Endothelial cell of umbilical vein (primary cell): ENCODE measurements around the gene CEMIP. TPM values are rescaled to one million over a fixed set of nuclear protein-coding genes. Genes with fewer than 3 reads are reported as not detected.

Experiments
- BruUV-seq: library from RNA; stranded (reverse); fragments of 400-500 nt; replicated peaks from 2 replicates; lab custom pipeline; 2021; lab: Mats Ljungman, UMichigan
- CTCF ChIA-PET: fragments of 300-600, 350-600 bp; sonication (Branson Sonifier 250); formaldehyde crosslinking; loops from one replicate; lab custom pipeline; 2021; ENCODE audit warnings: antibody characterized with exemption, inconsistent platforms; lab: Charles Lee
- POLR2A ChIA-PET: fragments of 300-600, 350-600 bp; sonication (Branson Sonifier 250); formaldehyde crosslinking; loops from one replicate; lab custom pipeline; 2021; ENCODE audit warnings: antibody characterized with exemption, inconsistent platforms; lab: Charles Lee
- DNase-seq: peaks from one replicate; pipeline ENCODE4 v3.0.0-alpha.2; 2011; ENCODE audit warnings: low read depth, low spot score
- FAIRE-seq: peaks from 2 replicates; lab custom pipeline; 2011; peaks lifted over from hg19 to GRCh38; lab: Jason Lieb, UNC
- H2AFZ ChIP-seq: 2 replicates; pipeline ENCODE4 v1.6.0; 2012; ENCODE audit warnings: low read depth, low read length, control low read depth, inconsistent platforms
- H3K27ac ChIP-seq: 2 replicates; pipeline ENCODE4 v1.5.1; 2011; ENCODE audit warnings: low read depth, mild to moderate bottlenecking, control low read depth, low read length, moderate library complexity; ENCODE audit not compliant: insufficient read depth
- H3K27me3 ChIP-seq, 2 experiments: 2 replicates each; pipeline versions ENCODE4 v1.6.0 to v1.6.1; 2011; ENCODE audit warnings: low read length in 2 of 2, mixed read lengths in 1 of 2; ENCODE audit not compliant: control insufficient read depth in 2 of 2, insufficient read depth in 2 of 2
- H3K36me3 ChIP-seq, 2 experiments: 2 replicates in 1 of 2; 3 replicates in 1 of 2; pipeline ENCODE4 v1.5.1; 2011; ENCODE audit warnings: low read length in 2 of 2, mild to moderate bottlenecking in 1 of 2, moderate library complexity in 1 of 2; ENCODE audit not compliant: control insufficient read depth in 2 of 2, insufficient read depth in 2 of 2; ENCODE audit errors: extremely low read depth in 1 of 2
- H3K4me1 ChIP-seq: 3 replicates; pipeline ENCODE4 v1.5.1; 2011; ENCODE audit warnings: mild to moderate bottlenecking, low read length; ENCODE audit not compliant: control insufficient read depth, insufficient read depth; ENCODE audit errors: extremely low read depth
- H3K4me2 ChIP-seq: 2 replicates; pipeline ENCODE4 v1.6.1; 2011; ENCODE audit warnings: low read length, control low read depth, mixed read lengths; ENCODE audit not compliant: insufficient read depth
- H3K4me3 ChIP-seq, 3 experiments: fragments of 200-600 bp in 1 of 3; sonication (generic), shearing (Covaris generic) in 1 of 3; replicated peaks in 1 of 3; 2 replicates each; pipeline ENCODE4 v1.5.1; 2011 to 2016; ENCODE audit warnings: control low read depth in 3 of 3, low read length in 3 of 3, mild to moderate bottlenecking in 2 of 3, inconsistent platforms in 1 of 3, low read depth in 1 of 3, moderate library complexity in 1 of 3; ENCODE audit not compliant: insufficient read depth in 1 of 3
- H3K79me2 ChIP-seq: 2 replicates; pipeline ENCODE4 v1.6.0; 2012; ENCODE audit warnings: low read length, inconsistent platforms; ENCODE audit not compliant: control insufficient read depth, insufficient read depth
- H3K9ac ChIP-seq: replicated peaks from 2 replicates; pipeline ENCODE3; 2011; ENCODE audit warnings: low read length, control low read depth; ENCODE audit not compliant: insufficient read depth; ENCODE audit errors: extremely low read depth
- H3K9me1 ChIP-seq: replicated peaks from 3 replicates; pipeline ENCODE4 v1.6.0; 2011; ENCODE audit warnings: mild to moderate bottlenecking, low read length; ENCODE audit not compliant: control insufficient read depth, insufficient read depth; ENCODE audit errors: extremely low read depth
- H3K9me3 ChIP-seq: replicated peaks from 2 replicates; pipeline ENCODE4 v1.5.1; 2012; ENCODE audit warnings: low read length, inconsistent platforms; ENCODE audit not compliant: control insufficient read depth, insufficient read depth
- H4K20me1 ChIP-seq: replicated peaks from 2 replicates; pipeline ENCODE3; 2011; ENCODE audit warnings: mild to moderate bottlenecking, low read length; ENCODE audit not compliant: control insufficient read depth, insufficient read depth; ENCODE audit errors: extremely low read depth
- CTCF ChIP-seq, 2 donors: IDR thresholded peaks; 1 replicate in 1 of 2; 2 replicates in 1 of 2; pipeline ENCODE4 v1.5.1; 2011; ENCODE audit warnings: low read length in 2 of 2, mild to moderate bottlenecking in 2 of 2, moderate library complexity in 2 of 2, control low read depth in 1 of 2, inconsistent platforms in 1 of 2, low read depth in 1 of 2; ENCODE audit not compliant: insufficient read depth in 1 of 2; ENCODE audit errors: extremely low read depth in 1 of 2
- EZH2 ChIP-seq: IDR thresholded peaks from 2 replicates; pipeline ENCODE4 v1.6.1; 2012; ENCODE audit warnings: borderline replicate concordance, low read depth, mild to moderate bottlenecking, moderate library complexity, low read length, inconsistent platforms; ENCODE audit not compliant: severe bottlenecking
- FOS ChIP-seq: IDR thresholded peaks from 2 replicates; pipeline ENCODE4 v1.6.1; 2011; ENCODE audit warnings: mild to moderate bottlenecking, low read length, moderate library complexity, borderline replicate concordance; ENCODE audit not compliant: insufficient read depth
- GATA2 ChIP-seq: IDR thresholded peaks from 2 replicates; pipeline ENCODE4 v1.7.0; 2011; ENCODE audit warnings: low read depth, mild to moderate bottlenecking, moderate library complexity, mixed read lengths, low read length; ENCODE audit not compliant: insufficient read length, insufficient read depth
- JUN ChIP-seq: IDR thresholded peaks from 2 replicates; pipeline ENCODE4 v1.6.1; 2011; ENCODE audit warnings: borderline replicate concordance, low read depth; ENCODE audit not compliant: insufficient read length, insufficient read depth
- MAX ChIP-seq: IDR thresholded peaks from 2 replicates; pipeline ENCODE4 v1.6.1; 2011; ENCODE audit not compliant: insufficient read depth, insufficient read length
- MYC ChIP-seq: IDR thresholded peaks from one replicate; pipeline ENCODE4 v1.6.1; 2011; ENCODE audit warnings: mild to moderate bottlenecking, low read depth, low read length
- POLR2A ChIP-seq: IDR thresholded peaks from 2 replicates; pipeline ENCODE4 v1.6.1; 2012; ENCODE audit warnings: low read depth, mild to moderate bottlenecking, control low read depth, low read length
- POLR2AphosphoS5 ChIP-seq: IDR thresholded peaks from 2 replicates; pipeline ENCODE4 v1.6.1; 2012; ENCODE audit warnings: low read depth, mild to moderate bottlenecking, control low read depth, low read length, moderate library complexity; ENCODE audit not compliant: insufficient read depth
- dilution Hi-C: fragments of 300-500 bp; cut with MboI; formaldehyde crosslinking; loops from one replicate; pipeline ENCODE4 v1.15.0; 2019; ENCODE audit warnings: low sequenced_read_pairs; ENCODE audit not compliant: extremely low pct_ligation_motif_present
- intact Hi-C: fragments of 100-400 bp; cut with micrococcal nuclease; formaldehyde crosslinking; loops from one replicate; pipeline ENCODE4 v1.10.0; 2022
- polyA plus RNA-seq, 4 experiments: library from polyadenylated mRNA; depleted of rRNA in 3 of 4; stranded (reverse) in 3 of 4; unstranded in 1 of 4; fragments of >200 nt; gene quantifications; 2 replicates each; pipeline versions ENCODE4 v1.2.1 to v1.2.3, GENCODE V29; 2011 to 2012; ENCODE audit warnings: missing spikeins in 1 of 4
- total RNA-seq: library from RNA; stranded (reverse); gene quantifications from 2 replicates; pipeline ENCODE4 v1.2.3, GENCODE V29; 2021

The CEMIP gene
- total and polyA plus RNA-seq, 2 donors (not counting 3 experiments of a cell fraction or from before 2014, with no cell fraction given), result 0.01 TPM; not detected in 1

- H4K20me1 ChIP-seq, result no peaks in the 10 kb centered on the region
- dilution Hi-C loops, result no loop called here
- BruUV-seq, result no TSS peak
- no peaks in the 10 kb centered on the region for H3K9me1 ChIP-seq
- no peak overlapping the region for H3K27ac ChIP-seq
- DNase-seq, result no peak
- H2AFZ ChIP-seq, result no peak overlapping the region
- H3K36me3 ChIP-seq, result peaks cover 0 to 6% of the 10 kb centered on the region in 2 experiments
- no peaks in the 10 kb centered on the region for H3K4me1 ChIP-seq
- no peaks in the 10 kb centered on the region for H3K79me2 ChIP-seq
- ChIA-PET CTCF (interaction anchor here (0.8 to 6.5 kb wide), 10 partner anchors 10 to 513 kb away, joined by 3 to 101 read pairs (median 15); partner anchors contain the start of gene CEMIP), POLR2A (no interaction called here)
- no peaks in the 10 kb centered on the region for H3K27me3 ChIP-seq
- H3K9ac ChIP-seq, result no peak overlapping the region
- intact Hi-C loops, result no loop called here
- no peak overlapping the region for H3K4me2 ChIP-seq
- no peaks in the 10 kb centered on the region for H3K9me3 ChIP-seq
- no peak overlapping the region for H3K4me3 ChIP-seq
- no peak for FAIRE-seq
- TF ChIP-seq POLR2A (no peak), POLR2AphosphoS5 (no peak), FOS (no peak), EZH2 (no peak), GATA2 (no peak), MAX (no peak), CTCF (IDR thresholded peaks at IDR 0.05; ENCODE audit: extremely low read depth in 1 of 2, insufficient read depth in 1 of 2, low read depth in 1 of 2, low read length in 2 of 2) (no peak), JUN (no peak), MYC (no peak)
Observed at GRCh38 chr15:80967451-80967850, 188.3 kb downstream of the CEMIP start.
